HG03135 (cell line): ENCODE measurements around the gene ASPG.

ENCODE experiments used
- ATAC-seq: cut with Tn5 transposase; IDR thresholded peaks from one replicate; pipeline ENCODE4 v1.9.1; 2021; ENCODE audit warnings: mild to moderate bottlenecking, moderate library complexity; ENCODE audit not compliant: unreplicated experiment

ASPG gene

DNA sequence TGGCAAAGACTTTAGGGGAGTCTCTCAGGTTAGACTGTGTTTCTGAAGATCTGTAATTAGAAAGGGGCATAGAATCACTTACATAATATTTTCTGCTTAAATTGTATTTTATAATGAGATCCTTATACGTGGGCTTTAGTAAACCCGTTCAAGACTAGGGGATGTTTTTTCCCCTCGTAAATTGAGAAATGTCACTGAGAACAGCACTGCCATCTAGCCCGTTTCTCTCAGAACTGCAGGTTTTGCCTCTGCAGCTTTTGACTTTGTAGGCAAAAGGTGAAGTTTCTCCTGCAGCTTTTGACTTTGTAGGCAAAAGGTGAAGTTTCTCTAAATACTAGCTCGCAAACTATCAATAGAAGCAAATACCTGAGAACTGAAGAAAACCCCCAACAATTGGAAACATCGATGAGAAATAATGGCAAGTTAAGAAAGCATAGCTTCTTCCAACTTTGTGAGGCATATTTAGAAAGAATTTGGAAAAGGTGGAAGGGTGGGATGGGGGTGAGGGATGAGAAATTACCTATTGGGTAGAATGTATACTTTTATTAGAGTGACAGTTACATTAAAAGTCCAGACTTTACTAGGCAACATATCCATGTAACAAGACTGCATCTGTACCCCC lies 9.9 kb upstream of the ASPG start:
- no peak for ATAC-seq

DNA sequence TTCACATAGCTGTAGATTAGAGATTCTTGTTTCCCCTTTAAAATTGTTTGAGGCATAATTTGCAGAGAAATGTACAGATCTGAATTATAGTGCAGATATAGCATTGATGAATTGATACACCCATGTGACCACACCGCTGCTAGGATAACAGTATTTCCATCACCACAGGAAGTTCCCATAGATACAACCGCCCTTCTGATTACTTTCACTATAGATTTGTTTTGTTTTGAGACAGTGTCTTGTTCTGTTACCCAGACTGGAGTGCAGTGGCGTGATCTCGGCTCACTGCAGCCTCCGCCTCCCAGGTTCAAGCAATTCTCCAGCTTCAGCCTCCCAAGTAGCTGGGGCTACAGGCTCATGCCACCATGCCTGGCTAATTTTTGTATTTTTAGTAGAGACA lies 8.8 kb upstream of the ASPG start:
- ATAC-seq: no peak

DNA sequence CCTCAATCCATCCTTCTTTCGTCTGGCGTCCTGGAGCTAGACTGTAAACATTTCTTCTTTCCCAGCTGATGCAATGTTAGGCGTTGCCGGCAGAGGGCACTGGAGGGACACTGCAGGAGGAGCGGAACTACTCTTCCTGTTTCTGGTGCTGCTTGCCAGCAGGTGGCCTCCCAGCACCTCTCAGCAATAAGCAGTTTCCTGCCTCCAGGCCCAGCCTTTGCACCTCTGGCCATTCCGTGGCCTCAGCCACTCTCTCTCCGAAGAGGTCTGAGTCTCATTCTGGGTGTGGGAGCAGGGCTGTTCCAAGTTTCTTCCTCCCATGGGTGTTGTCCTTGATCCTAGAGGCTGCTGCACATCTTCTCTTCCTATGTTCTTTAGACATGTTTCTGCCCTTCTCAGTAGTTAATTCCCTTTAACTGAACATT lies 7.5 kb upstream of the ASPG start:
- peak; percentile 79 for ATAC-seq

DNA sequence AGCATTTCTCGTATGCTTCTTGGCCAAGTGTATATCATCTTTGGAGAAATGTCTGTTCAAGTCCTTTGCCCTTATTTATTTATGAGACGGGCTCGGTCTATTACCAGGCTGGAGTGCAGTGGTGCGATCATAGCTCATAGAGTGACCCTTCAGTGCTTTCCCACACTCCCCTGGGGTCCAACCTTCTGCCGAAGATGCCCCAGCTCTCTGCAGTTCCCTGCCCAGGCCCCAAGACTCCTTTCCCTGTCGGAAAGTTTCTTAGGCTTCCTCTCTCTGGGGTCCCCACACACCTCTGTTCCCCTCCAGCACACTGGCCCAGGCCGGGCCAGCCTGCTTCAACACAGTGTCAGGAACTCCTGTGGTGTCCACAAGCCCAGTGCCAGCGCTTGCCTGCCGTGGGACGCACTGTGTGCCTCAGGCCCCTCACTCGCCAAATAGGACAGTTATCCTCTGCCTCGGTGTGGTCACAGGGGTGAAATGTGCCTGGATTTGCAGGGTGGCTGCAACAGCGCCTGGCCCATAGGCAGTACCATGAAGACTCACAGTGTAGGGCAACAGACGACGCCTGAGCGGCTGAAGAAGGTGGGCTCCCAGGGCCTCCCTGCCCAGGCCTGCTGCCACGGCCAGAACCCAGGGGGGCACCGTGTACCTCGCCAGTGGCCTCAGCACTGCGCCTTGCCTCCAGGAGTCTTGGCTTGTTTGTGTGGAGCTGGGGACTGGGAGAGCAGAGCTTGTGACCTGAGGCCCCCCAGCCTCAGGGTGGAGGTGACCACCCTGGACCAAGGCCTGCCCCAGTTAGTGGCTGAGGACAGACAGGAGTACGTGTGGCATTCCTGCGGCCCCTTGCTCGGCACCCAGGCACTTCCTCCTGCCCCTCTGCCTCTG lies 4.9 kb upstream of the ASPG start:
- ATAC-seq: no peak

DNA sequence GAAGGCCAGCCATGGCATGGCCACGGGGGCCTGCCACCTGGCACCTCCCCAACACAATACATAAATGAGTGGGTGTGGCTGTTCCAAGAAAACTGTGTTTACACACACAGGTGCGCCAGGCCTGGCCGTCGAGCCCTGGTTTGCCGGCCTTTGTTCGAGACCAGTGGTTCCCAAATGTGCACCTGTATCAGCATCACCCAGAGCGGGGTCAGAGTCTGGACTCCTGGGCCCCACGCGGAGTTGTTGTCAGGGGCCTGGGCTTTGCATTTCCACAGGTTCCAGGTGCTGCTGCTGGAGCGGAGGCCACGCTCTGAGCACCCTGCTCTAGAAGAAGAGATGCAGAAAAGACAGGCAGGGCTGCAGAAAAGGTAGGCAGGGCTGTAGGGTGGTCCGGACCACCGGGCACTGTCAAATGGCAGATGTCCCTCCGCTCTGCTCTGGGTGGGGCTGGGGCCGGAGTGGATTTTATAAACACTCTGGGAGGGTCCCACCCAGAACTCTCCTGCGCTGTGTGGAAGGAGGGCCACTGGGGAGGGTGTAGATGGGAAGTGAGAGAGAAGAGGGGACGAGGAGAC lies 4.2 kb upstream of the ASPG start:
- no peak for ATAC-seq

DNA sequence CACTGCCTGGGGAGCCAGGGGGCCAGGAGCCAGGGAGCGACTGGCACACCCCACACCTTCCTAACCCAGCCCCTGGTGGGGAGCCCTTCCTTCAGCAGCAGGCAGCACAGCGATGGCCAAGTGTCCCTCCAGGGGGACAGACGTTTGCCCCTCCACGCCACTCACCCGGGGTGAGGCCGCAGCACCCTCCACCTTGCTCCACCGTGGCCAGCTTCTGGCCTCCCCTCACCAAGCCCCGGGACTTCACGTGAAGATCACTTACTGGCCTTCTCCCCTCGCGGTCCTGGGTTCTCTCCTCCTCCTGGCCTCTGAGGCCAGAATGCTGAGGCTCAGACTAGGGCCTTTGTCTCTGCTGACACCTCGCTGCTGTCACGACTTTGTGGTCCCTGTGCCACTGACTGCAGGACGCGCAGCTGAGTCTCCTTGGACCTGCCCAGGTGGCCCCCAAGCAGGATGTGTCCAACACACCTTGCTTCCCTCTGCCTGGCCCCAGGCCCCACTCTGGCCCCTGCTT lies 3.5 kb upstream of the ASPG start:
- no peak for ATAC-seq

DNA sequence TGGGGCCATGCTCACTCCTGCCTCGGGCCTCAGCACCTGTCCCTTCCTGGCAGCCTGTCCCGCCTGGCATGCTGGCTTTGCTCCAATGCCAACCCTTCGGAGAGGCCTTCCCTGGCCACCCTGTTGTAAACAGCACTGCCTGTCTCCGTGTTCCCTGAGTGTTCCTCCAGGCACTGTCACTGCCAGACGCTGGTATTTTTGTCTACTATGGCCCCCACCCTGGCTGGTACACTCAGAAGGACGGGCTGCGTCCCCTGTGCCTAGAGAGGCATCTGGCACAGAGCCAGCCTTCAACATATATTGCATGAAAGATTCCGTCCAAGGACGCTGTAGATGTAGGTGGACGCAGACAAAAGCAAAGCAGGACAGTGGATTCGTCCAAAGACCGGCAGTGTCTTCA lies 2.7 kb upstream of the ASPG start:
- no peak for ATAC-seq

DNA sequence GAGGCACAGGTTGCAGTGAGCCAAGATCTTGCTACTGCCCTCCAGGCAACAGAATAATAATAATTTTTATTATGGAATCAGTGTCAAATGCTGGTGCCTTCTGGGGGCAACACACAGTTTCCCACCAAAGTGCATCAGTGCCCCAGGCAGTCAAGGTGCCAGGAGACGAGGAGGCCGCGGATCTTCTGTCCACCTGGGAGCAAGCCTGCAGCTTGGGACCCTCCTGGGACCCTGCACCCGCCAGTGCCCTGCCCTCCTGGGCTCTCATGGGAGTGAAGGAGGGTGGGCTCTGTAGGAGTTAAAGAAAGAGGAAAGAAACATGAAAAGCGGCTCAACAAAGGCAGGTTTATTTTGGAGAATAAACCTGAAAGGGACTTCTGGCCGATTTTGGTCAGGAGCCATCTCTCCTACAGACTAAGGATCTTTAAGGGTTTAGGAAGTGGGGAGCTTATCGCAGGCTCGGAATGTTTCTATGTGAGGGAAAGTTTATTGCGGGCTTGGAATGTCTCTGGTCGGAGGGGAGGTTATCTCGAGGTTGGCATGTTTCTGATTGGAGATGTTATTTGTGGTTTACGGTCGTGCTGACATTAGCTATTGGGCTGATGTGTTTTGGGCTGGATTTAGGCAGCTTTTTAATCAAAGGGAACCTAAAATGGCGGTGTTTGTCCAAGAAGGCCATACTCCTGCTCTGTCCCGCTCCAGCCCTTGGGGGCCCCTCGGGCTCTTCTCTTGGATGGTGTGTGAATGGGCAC lies 1.1 kb upstream of the ASPG start:
- no peak for ATAC-seq

DNA sequence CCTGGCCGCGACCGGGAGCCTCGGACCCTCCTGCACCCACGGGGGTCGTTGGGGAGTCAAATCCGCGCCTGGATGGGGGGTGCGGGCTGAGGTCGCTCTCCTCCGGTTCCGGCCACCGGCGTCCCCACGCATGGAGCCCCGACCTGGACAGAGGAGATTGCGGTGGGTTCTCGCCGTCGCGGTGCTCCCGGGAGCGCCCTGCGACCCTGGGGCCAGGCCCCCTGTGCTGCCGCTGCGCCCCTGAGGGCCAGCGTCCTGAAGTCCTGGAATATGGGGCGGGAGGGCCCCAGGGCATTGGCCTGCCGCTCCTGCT lies 345 bp downstream of the ASPG start:
- no peak for ATAC-seq

DNA sequence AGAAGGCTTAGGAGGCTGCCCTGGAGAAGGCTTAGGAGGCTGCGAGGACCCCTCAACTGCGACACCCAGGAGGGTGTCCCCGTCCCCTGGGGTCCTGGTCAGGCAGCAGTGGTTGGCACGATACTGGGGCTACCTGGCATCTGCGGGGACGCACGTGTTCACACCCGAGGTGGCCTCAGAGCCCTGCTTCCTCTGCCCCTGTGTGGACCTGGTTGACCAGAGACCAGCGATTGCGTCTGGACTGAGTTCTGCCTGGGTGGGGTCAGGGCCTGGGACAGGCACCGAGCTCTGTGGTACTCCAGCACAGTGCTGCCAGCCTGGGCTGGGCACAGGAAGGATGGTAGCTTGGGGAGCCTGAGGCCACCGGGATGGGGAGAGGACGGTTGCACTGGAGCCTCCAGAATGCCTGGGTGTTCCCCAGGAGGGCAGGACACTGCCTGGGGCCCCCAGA lies 735 bp downstream of the ASPG start:
- ATAC-seq: no peak

DNA sequence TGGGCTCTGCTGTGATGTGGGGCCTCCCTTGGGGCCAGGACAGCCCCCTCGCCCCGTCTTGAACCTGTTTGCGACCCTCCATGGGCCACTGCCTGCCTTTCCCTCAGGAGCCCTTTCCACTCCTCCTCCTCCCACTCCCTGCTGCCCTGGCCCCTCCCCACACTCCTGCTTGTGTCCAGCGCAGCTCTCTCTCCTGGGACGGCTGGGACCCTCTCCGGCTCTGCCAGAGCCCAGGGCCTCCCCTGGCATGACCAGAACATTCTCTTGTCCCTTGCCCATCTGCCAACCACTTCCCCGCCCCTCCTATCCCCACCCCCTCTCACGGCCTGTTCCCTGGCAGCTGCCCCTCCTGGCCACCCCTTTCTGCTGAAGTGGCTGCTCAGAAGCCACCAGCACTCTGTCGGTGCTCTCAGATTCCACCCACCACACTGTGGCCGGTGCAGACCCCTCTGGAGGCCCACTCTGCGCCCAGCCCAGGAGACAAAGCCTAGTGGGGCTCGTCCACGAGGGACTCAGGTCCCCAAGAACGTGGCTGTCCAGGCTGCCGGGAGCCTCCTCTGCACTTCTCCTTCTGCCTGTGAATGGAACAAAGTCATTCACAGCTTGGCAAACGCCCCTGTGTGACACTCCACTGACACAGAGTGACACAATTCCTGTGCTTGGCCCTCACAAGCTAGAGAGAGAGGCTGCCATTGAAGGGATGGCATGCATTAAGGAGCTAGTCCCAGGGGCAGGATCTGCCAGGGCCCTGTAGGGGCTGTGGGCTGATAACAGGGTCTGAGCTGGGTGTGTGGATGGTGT lies 1.4 kb downstream of the ASPG start:
- no peak for ATAC-seq

DNA sequence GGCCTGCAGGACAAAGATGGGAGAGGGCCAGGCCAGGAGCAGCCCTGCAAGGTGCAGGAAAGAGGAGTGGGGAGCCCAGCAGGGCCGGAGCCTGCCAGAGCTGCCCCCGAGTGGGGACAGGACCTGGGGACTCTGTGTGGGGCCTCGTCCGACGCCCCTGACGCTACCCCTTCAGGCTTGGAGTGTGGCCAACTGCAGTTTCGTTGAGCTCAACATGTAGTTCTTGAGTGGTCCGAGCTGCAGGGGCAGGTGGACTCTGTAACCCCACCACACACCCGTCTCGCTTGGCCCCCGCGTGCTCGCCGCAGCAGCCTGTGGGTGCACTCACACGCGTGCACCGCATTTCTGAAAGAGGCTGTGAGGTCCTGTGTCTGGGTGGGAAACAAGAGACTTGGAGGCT lies 2.0 kb downstream of the ASPG start:
- no peak for ATAC-seq

DNA sequence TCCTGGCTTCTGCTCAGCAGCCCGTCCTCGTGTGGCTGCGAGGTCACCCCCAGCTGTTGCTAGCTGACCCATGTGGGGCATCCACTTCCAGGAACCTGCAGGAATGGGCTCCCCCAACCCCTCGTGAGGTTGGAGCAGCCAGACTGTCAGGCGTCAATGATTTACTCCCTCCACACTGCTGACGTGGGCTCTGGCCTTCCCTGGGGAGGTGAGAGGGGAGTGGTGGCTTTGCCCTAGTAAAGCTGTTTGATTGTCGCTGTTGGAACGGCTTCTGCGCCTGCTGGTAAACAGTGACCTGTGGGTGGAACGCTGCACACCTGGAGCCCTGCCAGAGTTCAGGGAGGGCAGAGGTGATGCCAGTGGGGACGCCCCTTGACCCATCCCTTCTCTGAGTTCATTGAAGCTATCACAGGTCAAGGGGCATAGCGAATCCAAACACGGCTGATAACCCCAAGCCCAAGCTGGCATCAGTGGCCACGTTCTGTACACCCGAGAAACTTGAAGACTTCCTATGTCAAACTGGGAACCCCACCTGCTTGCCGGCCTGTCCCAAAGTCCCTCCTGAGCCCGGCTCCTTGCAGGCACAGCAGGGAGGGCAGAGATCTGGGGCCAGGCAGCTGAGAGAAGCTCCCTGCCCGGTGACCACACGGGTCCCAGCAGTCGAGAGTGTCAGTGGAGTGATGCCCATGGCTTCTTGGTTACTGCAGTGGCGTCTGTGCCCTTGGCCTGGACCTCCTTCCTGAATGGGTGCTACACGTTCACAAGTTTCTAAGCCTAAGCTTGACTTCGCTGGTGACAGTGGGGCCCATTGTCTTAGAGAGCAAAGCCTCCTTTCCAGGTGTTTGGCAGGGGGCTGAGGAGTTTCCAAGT lies 2.7 kb downstream of the ASPG start:
- no peak for ATAC-seq

DNA sequence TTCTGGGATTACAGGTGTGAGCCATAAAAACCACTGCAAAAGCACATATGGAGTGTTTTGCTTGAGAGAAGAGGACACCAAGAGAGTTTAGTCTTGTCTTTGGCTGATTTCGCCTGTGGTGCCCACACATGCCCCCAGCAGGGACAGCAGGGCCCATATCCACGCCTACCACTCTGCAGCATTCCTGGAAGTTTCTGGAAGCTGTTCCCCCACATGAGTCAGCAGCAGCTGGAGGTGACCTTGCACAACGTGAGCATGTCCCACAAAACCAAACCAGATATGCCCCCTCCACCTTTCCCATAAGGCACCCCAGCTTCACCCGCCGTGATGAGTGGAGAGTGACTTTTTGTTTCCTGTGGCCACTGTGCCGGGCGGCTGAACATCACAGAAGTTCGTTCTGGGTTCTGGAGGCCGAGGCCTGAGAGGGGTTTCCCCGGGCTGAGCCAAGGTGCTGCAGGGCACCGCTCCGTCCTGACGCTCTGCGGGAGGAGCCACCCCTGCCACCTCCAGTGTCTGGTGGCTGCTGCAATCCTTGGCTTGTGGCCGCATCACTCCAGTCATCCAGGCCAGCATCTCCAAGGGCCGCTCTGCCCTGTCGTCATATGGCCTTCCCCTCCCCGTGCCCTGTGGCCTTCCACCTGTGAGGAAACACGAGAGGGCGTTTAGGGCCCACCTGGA lies 4.7 kb downstream of the ASPG start:
- ATAC-seq: no peak

DNA sequence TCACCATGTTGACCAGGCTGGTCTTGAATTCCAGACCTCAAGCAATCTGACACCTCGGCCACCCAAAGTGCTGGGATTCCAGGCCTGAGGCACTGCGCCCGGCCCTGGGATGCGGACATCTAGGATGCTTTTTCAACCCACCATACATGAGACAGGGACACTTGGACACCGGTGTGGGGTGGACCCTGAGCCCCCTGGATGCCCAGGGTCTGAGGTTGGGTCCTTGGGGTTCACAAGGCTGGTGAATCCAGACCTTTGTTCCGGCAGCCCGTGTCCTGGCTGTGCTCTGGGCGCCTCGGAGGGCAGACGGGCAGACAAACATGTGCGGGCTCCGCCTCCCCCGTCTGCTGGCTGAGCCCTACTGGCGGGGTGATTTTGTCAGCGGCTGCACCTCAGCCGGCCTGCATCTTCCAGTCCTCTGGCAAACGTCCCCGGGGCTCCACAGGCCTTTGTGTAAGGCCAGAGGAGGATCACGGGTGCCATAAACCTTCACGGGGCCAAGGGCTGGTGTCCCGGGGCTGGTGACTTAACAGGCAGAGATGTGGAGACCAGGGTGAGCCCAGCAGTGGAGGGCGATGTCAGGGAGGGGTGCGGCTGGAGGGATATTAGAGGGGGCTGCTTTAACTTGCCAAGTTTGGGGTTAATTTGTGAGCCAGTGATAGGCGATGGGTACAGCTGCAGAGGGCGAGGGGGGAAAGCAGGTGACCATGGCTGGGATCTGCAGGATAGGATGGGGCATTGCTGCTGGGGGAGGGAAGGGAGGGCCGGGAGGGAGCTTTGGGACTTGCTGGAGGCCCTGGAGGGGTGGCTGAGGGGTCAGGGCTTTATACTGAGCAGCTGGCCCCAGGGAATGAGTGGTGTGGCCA lies 5.8 kb downstream of the ASPG start:
- ATAC-seq: no peak

DNA sequence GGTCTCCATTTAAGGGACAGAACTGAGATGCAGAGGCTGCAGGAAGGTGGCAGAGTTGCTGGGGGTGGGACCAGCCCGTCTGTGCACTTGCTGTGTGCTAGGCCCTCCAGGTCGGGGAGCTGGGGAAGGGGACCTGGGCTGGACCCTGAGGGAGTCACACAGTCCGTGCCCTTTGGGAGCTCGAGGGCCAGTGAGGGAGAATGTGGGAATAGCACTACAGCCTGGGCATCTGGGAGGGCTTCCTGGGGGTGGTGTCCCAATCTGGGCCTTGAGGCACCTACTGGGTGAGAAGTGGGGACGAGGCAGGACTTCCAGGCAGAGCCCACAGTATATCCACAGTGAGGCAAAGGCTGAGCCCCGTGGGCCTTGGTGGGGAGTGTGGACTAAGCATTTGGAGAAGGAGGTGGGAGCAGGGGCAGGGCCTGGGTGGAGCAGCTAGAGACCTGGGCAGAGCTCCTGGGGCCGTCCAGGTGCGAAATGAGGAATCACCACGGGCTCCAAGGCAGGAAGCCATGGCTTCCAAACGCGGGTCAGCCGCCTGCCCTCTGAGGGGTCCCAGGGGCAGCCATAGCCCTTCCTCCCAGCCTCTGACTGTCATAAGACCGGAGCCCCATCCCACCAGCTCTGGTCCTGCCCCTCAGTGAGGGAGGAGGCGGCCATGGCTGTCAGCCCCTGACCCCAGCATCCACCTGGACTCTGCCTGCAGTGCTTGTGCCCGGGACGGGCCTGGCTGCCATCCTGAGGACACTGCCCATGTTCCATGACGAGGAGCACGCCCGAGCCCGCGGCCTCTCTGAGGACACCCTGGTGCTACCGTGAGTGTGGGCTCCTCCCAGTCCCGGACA lies 6.6 kb downstream of the ASPG start:
- no peak for ATAC-seq

DNA sequence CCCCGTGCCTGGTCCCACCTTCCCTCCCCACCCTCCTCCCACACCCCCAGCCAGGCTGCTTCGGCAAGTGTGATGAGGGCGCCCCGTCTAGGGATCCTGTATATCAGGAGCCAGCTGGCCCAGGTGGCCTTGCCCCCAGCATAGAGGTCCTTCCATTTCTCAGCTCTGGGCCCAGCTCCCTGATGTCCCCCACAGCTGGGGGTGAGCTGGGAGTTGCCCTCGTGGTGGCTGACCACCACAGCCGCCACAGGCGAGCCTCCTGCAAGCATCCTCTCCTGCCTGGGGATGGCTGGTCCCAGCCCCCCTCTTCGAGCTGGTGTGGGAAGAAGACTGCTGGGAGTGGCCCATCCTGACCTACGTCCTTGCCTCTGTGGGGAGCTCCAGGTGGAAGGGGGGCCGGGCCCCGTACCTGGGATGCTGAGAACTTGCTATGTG lies 7.4 kb downstream of the ASPG start:
- no peak for ATAC-seq
